ENCODE data around the gene SLC12A2. TPM values are rescaled to one million over a fixed set of nuclear protein-coding genes. Genes with fewer than 3 reads are reported as not detected.

The SLC12A2 gene
- total RNA-seq, 1 donor from 2014 or later, result 17.5 TPM

GRCh38 chr5:128155776-128156175 lies 72.2 kb downstream of the SLC12A2 start:
- H3K36me3 ChIP-seq (ENCODE audit: control insufficient read depth, insufficient read depth, low read length), result no peaks in the 10 kb centered on the region
- DNase-seq (ENCODE audit: low read depth), result no peak
- no peaks in the 10 kb centered on the region for H3K27me3 ChIP-seq (ENCODE audit: control insufficient read depth, insufficient read depth, low read length)
- no peak overlapping the region for H3K4me3 ChIP-seq (ENCODE audit: low read depth, low read length)
- TF ChIP-seq CTCF (IDR thresholded peaks at IDR 0.05; ENCODE audit: insufficient read depth, low read length, poor library complexity, severe bottlenecking), result no peak

GRCh38 chr5:128156521-128156920 lies 73.0 kb downstream of the SLC12A2 start:
- H3K27me3 ChIP-seq (ENCODE audit: control insufficient read depth, insufficient read depth, low read length), result no peaks in the 10 kb centered on the region
- no peak for TF ChIP-seq CTCF (IDR thresholded peaks at IDR 0.05; ENCODE audit: insufficient read depth, low read length, poor library complexity, severe bottlenecking)
- no peaks in the 10 kb centered on the region for H3K36me3 ChIP-seq (ENCODE audit: control insufficient read depth, insufficient read depth, low read length)
- DNase-seq (ENCODE audit: low read depth), result no peak
- H3K4me3 ChIP-seq (ENCODE audit: low read depth, low read length), result no peak overlapping the region

GRCh38 chr5:128158342-128158741 lies 74.8 kb downstream of the SLC12A2 start:
- Histone ChIP-seq H3K27me3 (ENCODE audit: control insufficient read depth, insufficient read depth, low read length) (no peaks in the 10 kb centered on the region), H3K4me3 (ENCODE audit: low read depth, low read length) (no peak overlapping the region), H3K36me3 (ENCODE audit: control insufficient read depth, insufficient read depth, low read length) (no peaks in the 10 kb centered on the region)
- no peak for DNase-seq (ENCODE audit: low read depth)
- no peak for TF ChIP-seq CTCF (IDR thresholded peaks at IDR 0.05; ENCODE audit: insufficient read depth, low read length, poor library complexity, severe bottlenecking)

GRCh38 chr5:128163991-128164390 lies 80.4 kb downstream of the SLC12A2 start:
- no peak for TF ChIP-seq CTCF (IDR thresholded peaks at IDR 0.05; ENCODE audit: insufficient read depth, low read length, poor library complexity, severe bottlenecking)
- no peak for DNase-seq (ENCODE audit: low read depth)
- H3K4me3 ChIP-seq (ENCODE audit: low read depth, low read length), result no peak overlapping the region
- no peaks in the 10 kb centered on the region for H3K36me3 ChIP-seq (ENCODE audit: control insufficient read depth, insufficient read depth, low read length)
- no peaks in the 10 kb centered on the region for H3K27me3 ChIP-seq (ENCODE audit: control insufficient read depth, insufficient read depth, low read length)

GRCh38 chr5:128169401-128170017 lies 85.9 kb downstream of the SLC12A2 start:
- Histone ChIP-seq H3K27me3 (ENCODE audit: control insufficient read depth, insufficient read depth, low read length) (no peaks in the 10 kb centered on the region), H3K36me3 (ENCODE audit: control insufficient read depth, insufficient read depth, low read length) (no peaks in the 10 kb centered on the region), H3K4me3 (ENCODE audit: low read depth, low read length) (no peak overlapping the region)
- DNase-seq (ENCODE audit: low read depth), result no peak
- TF ChIP-seq CTCF (IDR thresholded peaks at IDR 0.05; ENCODE audit: insufficient read depth, low read length, poor library complexity, severe bottlenecking), result no peak

GRCh38 chr5:128172102-128172501 lies 88.5 kb downstream of the SLC12A2 start:
- DNase-seq (ENCODE audit: low read depth), result no peak
- Histone ChIP-seq H3K27me3 (ENCODE audit: control insufficient read depth, insufficient read depth, low read length) (no peaks in the 10 kb centered on the region), H3K36me3 (ENCODE audit: control insufficient read depth, insufficient read depth, low read length) (no peaks in the 10 kb centered on the region), H3K4me3 (ENCODE audit: low read depth, low read length) (no peak overlapping the region)
- no peak for TF ChIP-seq CTCF (IDR thresholded peaks at IDR 0.05; ENCODE audit: insufficient read depth, low read length, poor library complexity, severe bottlenecking)
